ENCODE results near the gene EEFSEC.

The EEFSEC gene

DNA sequence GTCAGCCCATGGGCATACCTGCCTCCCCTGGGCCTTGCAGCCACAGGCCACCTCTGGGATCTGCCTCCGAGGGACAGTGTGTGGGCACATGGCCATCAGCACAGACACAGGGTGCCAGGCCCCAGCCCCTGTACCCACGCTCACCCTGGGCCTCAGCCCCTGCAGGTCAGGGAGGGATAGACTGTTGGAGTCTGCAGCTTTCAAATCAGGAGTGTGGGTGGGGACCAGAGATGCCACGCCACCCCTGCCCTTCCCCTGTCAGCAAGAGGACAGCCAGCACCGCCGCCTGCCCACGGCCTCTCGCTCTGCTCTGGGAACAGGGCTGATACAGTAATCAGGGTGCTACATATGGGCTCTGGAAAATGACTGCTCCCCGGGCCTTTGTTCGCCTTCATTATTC is 240.8 kb downstream of the EEFSEC start:
- no peak for DNase-seq (ENCODE audit: low read depth)

DNA sequence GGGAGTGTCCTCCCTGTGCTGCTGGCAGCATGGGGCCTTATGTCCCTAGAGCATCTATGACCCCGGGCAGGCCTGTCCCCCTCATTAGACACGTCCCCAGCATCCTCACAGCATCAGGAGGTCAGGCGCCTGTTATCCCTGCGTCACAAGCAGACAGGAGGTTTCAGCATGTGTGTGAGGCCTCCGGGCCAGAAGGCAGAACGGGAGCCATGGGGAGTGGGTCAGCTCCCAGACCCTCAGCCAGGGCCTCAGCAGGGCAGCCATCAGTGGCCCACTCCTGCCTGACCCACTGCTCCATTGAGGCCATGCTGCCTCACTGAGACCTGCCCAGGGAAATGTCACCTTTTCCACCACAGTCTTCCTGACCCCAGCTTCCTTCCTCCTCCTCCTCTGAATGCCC is 241.8 kb downstream of the EEFSEC start:
- DNase-seq (ENCODE audit: low read depth), result no peak

DNA sequence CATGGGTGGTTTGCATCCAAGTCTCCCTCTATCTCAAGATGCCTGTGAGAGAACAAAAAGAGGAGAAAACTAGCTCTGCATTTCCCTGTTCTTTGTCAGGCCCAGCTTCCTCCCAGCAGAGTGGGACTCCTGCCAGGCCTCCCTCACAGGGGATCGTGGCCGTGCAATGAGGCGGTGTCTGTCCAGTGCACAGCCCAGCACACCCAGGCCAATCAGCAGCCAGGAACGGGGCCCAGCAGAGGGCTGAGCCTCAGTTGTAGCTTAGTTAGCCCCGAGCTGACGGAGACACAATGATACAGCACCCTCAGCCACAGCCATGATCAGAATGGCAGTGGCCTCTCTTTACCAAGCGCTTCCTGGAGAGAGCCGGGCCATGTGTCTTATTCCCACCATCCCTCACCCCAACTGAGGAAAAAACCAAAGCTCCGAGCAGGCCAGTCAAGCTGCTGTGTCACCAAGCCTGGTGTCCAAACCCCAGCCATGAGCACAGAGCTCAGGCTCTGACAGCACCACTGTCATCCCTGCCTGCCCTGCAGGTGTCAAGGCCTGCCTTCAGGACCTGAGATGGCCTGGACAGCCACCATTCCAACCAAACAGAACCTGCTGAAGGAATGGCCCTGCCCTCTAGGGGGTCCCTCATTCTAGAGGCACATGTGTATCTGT is 242.3 kb downstream of the EEFSEC start:
- DNase-seq (ENCODE audit: low read depth), result peak; percentile 41

DNA sequence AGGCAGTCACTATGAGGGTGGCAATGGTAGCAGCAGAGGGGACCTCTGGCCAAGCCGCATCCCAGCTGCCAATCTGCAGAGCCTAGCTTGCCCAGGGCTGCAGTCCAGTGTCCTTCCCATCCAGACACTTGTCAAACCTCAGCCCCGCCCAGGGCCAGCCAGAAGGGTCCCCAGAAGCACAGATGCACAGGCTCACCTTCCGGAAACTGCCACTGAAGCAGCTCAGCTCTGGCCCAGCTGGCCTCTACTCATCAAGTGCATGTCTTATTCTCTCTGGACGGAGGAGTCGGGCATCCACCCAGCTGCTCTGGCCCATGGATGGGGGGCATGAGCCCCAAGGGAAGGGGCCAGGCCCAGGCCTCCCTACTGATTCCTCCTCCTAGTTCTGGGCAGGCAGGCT is 244.2 kb downstream of the EEFSEC start:
- DNase-seq (ENCODE audit: low read depth), result no peak

DNA sequence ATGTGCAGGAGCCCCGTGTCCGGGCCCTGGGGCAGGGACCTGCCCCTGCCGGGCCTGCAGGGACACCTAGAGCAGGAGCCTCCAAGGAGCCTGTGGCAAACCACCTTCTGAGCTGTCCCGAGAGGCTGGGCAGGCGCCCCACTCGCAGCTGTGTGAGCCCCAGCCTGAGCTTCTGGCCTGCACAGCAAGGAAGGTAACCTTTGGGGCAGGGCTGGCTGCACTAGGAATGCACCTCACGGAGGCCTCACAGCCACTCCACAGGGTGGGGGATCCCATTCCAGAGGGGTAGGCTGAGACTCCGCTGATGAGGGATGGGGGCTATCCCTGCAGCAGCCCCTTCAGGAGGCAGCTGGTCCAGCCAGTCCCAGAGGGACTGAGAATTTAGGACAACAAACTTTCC is 245.3 kb downstream of the EEFSEC start:
- no peak for DNase-seq (ENCODE audit: low read depth)

DNA sequence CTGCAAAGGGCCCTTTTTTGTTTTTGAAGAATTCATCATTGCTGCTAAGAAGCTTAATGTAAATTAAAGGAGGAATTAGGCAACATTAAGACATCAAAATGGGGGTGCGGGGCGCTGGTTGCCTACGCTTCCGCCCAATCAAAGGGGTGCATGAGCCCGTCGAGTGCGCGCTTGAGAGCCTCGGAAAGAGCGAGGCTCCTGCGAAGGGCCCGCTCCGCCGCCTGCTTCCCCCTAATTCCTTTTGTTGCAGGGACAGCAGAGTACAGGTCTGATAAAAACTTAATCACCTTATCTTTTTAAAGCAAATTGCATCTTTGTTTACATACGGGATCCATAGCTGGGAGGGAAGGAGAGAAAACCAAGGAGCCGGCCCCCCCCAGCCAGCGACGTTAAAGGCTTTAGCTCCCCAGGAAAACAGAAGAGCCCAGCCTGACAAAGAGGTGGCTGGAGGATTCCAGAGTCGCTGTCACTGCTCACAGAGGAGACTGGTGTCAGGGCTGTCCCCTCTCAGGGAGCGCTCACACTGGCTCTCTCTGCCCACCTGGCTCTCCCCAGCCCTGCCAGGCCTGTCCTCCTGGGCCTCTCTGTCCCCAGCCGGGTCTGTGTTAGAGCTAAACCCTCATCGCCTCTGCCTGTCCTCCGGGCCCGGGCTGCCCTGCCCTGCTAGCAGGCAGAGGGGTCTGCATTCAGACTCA is 246.1 kb downstream of the EEFSEC start:
- DNase-seq (ENCODE audit: low read depth), result no peak

DNA sequence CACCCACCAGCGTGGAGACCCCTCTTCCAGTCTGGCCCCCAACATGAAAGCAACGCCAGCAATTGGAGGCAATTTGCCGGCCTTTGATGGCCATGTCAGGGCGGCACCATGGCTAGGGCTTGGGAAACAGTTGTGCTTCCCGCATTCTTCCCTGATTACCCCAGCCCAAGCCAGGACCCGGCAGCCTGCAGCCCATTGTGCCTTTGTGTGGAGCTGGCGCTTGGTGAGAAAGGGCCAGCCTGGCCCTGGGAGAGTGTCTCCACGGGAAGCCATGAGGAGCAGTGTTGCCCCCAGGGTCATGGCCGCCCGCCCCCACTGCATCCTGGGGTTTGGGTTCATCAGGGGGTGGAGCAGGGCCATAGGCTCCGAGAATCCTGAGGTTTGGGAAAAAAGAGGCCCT is 247.4 kb downstream of the EEFSEC start:
- DNase-seq (ENCODE audit: low read depth), result no peak

DNA sequence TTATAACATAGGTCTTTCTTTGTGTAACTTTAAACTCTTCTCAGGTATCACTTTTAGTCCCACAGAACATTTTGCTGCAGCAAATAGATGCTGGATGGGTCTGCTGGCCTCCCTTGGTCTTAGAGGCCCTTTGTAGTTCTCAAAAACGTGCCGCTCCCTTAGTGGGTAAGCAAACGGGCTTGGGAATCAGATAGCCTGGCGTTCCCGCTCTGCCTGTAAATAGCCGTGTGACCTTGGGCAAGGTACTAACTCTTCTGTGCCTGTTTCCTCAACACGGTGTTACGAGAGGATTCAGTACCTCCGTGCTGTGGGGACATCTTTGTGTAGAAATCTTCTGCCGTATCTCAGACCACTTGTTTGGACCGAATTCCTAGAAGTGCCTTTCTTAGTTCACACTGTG is 249.0 kb downstream of the EEFSEC start:
- no peak for DNase-seq (ENCODE audit: low read depth)

DNA sequence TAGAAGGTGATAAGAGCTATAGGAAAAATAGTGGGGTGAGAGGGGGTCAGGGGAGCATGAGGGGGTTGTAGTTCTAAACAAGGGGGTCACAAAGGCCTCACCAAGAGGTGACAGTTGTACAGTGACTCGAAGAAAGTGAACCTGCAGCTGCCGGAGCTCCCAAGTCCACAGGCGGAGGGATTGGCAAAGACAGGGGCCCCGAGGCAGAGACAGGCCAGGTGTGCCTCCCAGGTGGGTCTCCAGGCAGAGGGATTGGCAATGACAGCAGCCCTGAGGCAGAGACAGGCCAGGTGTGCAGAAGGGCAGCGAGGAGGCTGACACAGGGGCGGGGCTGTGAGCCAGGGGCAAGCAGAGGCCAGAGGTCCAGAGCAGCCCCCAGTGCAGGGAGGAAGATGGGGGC is 249.7 kb downstream of the EEFSEC start:
- no peak for DNase-seq (ENCODE audit: low read depth)

DNA sequence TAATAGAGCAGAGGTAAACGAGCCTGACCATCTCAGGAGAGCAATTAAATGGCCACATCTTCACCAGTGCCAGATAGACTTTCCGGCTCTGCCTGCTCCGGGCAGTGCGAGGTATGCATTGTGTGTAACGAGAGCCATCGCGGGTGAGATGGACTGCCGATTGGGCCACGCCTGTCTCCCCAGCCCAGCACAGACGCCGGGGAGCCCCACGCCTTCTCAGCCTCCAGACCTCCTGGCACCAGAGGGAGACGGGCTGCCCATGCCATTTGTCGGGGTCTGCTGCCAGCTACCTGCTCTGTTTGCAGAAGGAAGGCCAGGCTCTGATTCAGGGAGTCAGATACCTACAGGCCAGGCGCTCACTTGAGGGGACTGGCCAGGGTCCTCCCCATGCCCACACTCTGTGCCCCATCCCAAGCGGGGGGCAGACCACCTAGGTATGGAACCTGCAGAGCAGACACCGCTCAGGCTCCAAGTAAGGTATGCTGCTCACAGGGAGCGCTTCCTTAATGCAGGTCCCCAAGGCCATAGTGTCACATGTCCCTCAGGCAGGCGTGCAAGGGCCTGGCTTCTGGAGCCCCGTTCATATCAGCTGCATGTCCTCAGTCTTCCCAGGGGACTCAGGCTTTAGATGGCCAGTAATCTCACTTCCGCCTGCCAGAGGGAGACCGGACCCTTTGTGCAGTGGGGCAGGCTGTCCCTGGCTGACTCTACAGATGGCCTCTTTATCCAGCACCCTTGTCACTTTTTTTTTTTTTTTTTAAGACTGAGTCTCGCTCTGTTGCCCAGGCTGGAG is 251.2 kb downstream of the EEFSEC start:
- DNase-seq (ENCODE audit: low read depth), result no peak

DNA sequence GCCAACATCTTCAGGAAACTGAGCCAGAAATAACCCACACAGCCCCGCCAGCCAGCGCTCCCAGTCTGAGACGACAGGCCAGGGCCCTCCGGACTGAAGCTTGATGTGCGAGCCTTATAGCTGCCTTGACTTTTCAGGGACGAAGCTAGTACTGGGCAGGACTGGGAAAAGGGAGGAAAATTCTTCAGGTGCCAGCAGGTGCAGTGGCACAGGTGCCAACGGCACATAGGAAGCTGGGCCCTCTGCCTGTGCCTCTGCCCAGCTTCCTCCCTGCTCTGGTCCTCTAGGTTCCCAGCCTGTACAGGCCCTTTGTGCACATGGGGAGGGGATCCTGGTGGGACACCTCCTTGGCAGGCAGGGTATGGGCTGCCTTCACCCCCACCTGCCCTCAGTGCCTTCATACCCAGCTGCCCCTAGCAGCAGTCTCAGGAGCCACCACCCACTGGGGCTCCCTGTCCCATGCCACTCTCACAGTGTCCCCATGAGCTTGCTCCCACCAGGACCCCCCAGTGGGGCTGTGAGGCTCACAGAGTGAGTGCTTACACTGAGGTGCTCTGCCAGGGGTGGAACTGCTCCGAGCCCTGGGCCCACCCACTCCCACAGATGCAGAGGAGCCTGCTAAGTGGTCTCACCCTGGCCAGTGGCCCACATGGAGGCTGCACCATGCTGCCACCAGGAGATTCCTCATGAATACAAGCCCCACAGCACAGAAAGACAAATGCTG is 252.4 kb downstream of the EEFSEC start:
- DNase-seq (ENCODE audit: low read depth), result no peak

DNA sequence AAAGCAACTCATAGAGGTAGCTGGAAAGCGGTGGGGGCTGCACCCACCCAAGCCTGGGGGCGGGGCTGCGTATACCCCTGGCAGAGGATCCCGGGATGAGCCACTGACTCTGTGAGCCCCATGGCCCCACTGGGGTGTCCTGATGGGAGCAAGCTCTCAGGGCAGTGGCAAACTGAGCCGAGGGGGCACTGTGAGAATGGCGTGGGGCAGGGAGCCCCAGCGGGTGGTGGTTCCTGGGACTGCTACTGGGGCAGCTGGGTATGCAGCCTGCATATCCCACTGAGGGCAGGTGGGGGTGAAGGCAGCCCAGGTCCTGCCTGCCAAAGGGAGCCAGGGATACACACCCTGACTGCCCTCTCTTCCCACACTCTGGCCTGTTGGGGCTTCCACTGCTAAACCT is 254.0 kb downstream of the EEFSEC start:
- no peak for DNase-seq (ENCODE audit: low read depth)

DNA sequence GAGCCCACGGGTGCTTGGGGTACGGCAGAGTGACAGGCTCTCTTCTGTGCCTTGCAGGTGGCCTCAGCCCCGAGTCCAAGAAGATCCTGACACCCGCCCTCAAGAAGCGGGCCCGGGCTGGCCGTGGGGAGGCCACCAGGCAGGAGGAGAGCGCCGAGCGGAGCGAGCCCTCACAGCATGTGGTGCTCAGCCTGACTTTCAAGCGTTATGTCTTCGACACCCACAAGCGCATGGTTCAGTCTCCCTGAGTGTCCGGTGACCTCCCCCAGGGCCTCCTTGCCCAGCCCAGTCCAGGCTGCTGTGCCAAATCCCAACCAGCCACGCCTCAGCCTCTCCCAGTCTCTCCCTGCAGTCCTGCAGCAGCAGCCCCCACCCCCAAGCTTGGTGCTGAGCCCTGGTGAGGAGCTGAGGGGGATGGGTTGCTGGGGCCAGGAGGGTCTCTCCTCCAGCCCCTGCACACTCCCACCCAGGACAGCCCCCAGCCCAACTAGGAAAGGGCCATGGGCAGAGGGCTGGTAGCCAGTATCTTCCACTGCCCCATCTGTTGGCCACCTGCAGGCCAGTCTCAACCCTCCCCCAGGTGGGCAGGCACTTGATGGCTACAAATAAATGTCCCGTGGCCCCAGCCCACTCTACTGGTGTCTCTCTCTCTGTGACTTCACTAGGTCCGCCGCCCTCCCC is 254.9 kb downstream of the EEFSEC start:
- no peak for DNase-seq (ENCODE audit: low read depth)

DNA sequence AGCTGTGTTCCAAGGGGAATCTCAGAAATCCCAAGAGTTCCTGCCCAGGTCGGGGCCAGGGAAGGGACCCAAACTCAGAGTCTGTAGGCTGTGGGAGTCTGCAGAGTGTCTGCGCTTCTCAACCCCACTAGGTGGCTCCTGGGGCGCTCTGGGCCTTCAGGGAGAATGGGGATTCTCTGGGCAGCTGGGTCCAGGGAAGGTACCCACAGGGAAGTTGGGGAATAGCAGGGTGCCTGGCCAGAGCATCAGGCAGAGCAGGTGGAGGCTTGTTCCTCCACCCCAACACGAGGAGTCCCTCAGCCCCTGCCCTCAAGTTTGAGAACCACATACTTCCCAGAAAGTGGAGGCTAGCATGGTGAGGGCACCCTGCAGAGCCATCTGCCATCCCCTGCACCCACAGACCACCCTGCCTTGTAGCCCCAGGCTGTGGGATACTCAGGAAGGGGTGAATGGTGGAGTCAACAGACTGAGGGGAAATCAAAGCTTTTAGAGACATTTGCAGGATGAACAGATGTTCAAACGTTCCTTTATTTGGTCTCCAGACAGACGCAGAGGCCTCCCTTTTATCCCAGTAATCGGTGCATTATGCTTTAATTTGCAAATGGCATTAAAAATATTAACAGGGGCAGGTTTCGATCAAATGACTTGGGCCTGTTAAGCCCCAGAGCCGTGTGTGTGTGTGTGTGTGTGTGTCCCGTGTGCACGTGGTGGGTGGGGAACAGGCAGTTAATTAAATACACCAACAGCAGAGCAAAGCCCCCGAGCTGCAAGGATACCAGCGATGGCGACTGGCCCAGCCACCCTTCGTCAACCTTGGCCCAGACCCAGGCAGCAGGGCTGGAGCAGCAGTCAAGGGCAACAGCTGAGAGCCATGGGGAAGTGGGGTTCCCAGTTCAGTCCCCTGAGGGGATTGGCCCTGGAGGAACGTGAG is 255.7 kb downstream of the EEFSEC start:
- DNase-seq (ENCODE audit: low read depth), result no peak

DNA sequence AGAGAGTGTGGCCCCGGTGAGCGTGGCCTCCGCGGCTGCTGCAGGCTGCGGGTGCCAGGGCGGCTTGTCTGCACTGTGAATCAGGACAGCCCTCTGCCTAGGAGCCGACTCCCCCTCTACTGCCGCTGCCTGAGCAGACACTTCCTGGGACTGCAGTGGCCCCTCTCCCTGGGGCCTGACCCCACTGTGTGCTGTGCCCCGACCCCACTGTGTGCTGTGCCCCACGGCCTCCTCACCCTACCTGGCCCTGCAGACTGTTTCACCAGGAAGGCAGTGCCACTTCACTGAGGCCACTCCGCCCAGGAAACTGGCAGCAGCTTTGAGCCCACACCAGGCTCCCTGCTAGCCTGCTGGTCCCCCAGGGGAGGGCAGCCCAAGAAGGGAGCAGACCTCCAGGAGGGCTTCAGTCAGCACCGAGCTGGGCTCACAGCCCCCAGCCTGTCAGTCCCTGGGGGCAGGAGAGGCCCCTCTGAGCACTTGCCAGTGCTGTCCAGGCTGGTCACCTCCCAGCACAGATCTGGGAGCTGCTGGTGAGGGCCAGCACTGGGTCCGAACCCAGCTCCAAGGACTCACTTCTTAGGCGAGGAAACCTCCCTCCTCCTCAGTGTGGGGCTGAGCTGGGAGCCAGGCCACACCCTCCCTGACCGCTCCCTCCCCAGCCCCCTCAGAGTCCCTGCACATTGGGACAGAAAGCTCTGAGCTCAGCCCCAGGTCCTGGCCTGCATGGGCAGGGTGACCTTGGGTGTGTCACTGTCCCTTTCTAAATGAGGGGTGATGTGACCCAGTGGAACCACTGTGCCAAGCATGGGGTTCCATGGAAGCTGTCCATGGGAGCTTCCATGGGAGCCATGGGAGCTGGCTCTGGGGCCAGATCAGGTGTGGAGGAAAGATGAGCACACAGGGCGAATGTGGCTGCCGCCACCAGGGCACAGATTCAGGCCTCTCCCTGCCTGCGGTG is 256.6 kb downstream of the EEFSEC start:
- DNase-seq (ENCODE audit: low read depth), result no peak

DNA sequence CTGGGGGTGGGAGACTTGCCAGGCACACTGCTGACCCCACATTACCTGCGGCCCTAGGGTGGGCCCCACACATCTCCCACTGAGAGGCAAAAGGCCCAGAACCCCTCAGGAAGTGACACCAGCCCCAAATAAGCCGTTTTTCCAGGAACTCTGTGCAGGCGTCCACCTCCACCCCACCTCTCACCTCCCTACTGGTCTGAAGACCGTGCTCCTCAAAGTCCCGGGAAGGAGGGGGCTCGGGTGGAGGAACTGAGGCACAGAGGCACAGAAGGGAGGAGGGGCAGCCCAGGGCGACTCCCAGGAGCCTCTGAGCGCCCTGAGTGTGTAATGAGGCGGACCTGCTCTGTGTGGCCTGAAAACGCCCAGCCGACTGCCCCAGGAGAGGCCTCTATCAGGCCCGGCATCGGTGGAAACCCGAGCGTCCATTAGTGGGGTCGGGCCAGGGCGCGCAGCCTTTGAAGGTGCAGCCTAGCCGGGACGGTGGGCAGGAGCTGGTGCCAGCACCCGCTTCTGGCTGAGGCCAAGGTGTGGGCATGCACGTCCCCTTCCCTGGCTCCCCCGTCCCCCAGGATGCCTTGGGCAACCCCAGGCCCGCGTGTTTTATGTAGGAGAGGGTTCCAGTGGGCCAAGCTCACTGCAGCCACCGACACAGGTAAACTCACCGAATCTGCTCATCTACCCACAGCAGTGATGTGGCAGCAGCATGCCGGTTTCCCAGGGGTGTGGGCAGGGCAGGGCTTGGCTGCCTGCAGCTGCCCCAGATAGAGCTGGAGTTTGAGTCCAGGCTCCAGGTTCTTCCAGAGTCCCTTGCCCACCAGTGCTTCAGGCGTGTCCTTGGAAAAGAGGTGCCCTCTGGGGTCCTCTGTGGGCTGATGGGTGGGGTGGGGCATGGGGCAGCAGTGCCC is 257.6 kb downstream of the EEFSEC start:
- no peak for DNase-seq (ENCODE audit: low read depth)

DNA sequence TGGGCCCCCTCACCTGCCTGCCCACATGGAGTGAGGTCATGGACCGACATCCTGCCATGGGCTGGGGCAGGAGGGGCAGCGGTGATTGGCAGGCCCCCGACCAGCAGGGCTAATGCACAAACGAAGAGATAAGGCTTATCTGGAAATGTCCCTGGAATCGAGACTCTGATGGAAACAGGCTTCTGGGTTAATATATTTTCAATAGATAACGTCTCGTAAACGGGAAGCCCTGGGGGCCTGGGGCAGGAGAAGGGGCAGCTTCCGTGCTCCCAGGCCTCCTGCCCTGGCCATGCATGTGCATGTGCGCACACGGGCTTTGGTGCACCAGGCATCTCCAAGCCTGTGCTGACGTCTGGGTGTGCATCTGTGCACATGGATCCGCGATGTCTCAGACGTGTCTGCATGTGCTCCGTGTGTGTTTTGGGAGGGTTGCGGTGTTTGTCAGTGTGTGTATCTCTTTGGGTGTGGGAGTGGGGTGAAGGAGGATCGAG is 258.3 kb downstream of the EEFSEC start:
- no peak for DNase-seq (ENCODE audit: low read depth)
